K562 (cell line): Measurements from ENCODE around the gene FOXN3. TPM values are rescaled to one million over a fixed set of nuclear protein-coding genes. Genes with fewer than 3 reads are reported as not detected.

Source experiments
- ATAC-seq: fragments of 200-7000 bp; cut with Tn5 transposase; 3 replicates; pipeline ENCODE4 v1.9.1; 2020; ENCODE audit warnings: moderate library complexity
- BruUV-seq: library from RNA; stranded (reverse); fragments of 400-500 nt; replicated peaks from 2 replicates; lab custom pipeline; 2021; lab: Mats Ljungman, UMichigan
- CTCF ChIA-PET: fragments of 300-600 bp; formaldehyde crosslinking; extraction: SDS; loops from one replicate; lab custom pipeline; 2021; ENCODE audit warnings: low intra/inter-chr PET ratio; lab: Yijun Ruan, JAX
- POLR2A ChIA-PET: fragments of 300-600, 350-650 bp; sonication (Branson Sonifier 250); formaldehyde crosslinking; extraction: SDS; loops from one replicate; lab custom pipeline; 2021; ENCODE audit warnings: antibody characterized with exemption, inconsistent platforms; lab: Yijun Ruan, JAX
- DNase-seq, 4 experiments: peaks; one replicate each; pipeline versions ENCODE4 v3.0.0 to v3.0.0-alpha.2; 2011 to 2018; ENCODE audit warnings: low spot score in 3 of 4, mixed read lengths in 3 of 4; ENCODE audit errors: extremely low read depth in 1 of 4
- FAIRE-seq: peaks from 2 replicates; lab custom pipeline; 2011; peaks lifted over from hg19 to GRCh38; lab: Jason Lieb, UNC
- H2AFZ ChIP-seq: 2 replicates; pipeline ENCODE4 v1.6.0; 2011; ENCODE audit warnings: low read depth, low read length, control low read depth, inconsistent platforms
- H3K27ac ChIP-seq: fragments of 200-600 bp; 3 replicates; pipeline ENCODE4 v1.8.0; 2011; ENCODE audit warnings: low read depth, mild to moderate bottlenecking, control low read depth, inconsistent platforms, low read length, moderate library complexity, mixed read lengths; ENCODE audit errors: extremely low read depth
- H3K27me3 ChIP-seq, 2 experiments: fragments of 300-600 bp in 1 of 2; 2 replicates in 1 of 2; 3 replicates in 1 of 2; pipeline versions ENCODE4 v1.6.0 to v1.8.0; 2011; ENCODE audit warnings: inconsistent platforms in 2 of 2, low read length in 2 of 2, mild to moderate bottlenecking in 1 of 2, mixed read lengths in 1 of 2, moderate library complexity in 1 of 2; ENCODE audit not compliant: control insufficient read depth in 2 of 2, insufficient read depth in 2 of 2
- H3K36me3 ChIP-seq: fragments of 300-600 bp; 3 replicates; pipeline ENCODE4 v1.8.0; 2011; ENCODE audit warnings: mild to moderate bottlenecking, low read length, inconsistent platforms; ENCODE audit not compliant: control insufficient read depth, insufficient read depth
- H3K4me1 ChIP-seq, 2 experiments: fragments of 200-600 bp in 1 of 2; replicated peaks in 1 of 2; 2 replicates in 1 of 2; 3 replicates in 1 of 2; pipeline versions ENCODE4 v1.5.1 to v1.8.0; 2011; ENCODE audit warnings: inconsistent platforms in 2 of 2, low read length in 2 of 2, mild to moderate bottlenecking in 1 of 2, mixed read lengths in 1 of 2, moderate library complexity in 1 of 2; ENCODE audit not compliant: control insufficient read depth in 2 of 2, insufficient read depth in 2 of 2
- H3K4me2 ChIP-seq: 2 replicates; pipeline ENCODE4 v1.6.1; 2011; ENCODE audit warnings: low read length, control low read depth, inconsistent platforms, mixed read lengths; ENCODE audit not compliant: insufficient read depth
- H3K4me3 ChIP-seq: fragments of 200-600 bp; sonication (generic), shearing (Covaris generic); 2 replicates; pipeline ENCODE4 v1.5.1; 2016; ENCODE audit warnings: control low read depth, inconsistent platforms
- H3K79me2 ChIP-seq: fragments of 200-600 bp; 3 replicates; pipeline ENCODE4 v1.8.0; 2011; ENCODE audit warnings: low read length, inconsistent platforms; ENCODE audit not compliant: control insufficient read depth, insufficient read depth
- H3K9ac ChIP-seq, 2 experiments: 2 replicates each; pipeline versions ENCODE4 v1.6.0 to v1.6.1; 2011; ENCODE audit warnings: low read depth in 2 of 2, low read length in 2 of 2, control low read depth in 1 of 2, inconsistent platforms in 1 of 2, mild to moderate bottlenecking in 1 of 2, mixed read lengths in 1 of 2; ENCODE audit not compliant: insufficient read depth in 1 of 2
- H3K9me1 ChIP-seq: one replicate; pipeline ENCODE4 v1.6.0; 2011; ENCODE audit warnings: inconsistent platforms, mild to moderate bottlenecking, low read length, moderate library complexity; ENCODE audit not compliant: control insufficient read depth, insufficient read depth
- H3K9me3 ChIP-seq: replicated peaks from 2 replicates; pipeline ENCODE4 v1.5.1; 2011; ENCODE audit warnings: low read depth, low read length, inconsistent platforms; ENCODE audit not compliant: control insufficient read depth, insufficient read depth
- H4K20me1 ChIP-seq: replicated peaks from 2 replicates; pipeline ENCODE4 v1.6.1; 2011; ENCODE audit warnings: low read length, inconsistent platforms, mixed read lengths; ENCODE audit not compliant: control insufficient read depth, insufficient read depth
- CGGBP1 ChIP-seq: fragments of 250-450 bp; sonication (Bioruptor Pico); IDR thresholded peaks from 2 replicates; pipeline ENCODE4 v1.9.0; 2021; ENCODE audit warnings: mild to moderate bottlenecking
- FUS ChIP-seq: fragments of 200-400 bp; formaldehyde crosslinking; optimal IDR thresholded peaks from 2 replicates; pipeline ENCODE3; 2017; ENCODE audit warnings: low read depth, low read length
- MEF2D ChIP-seq: conservative IDR thresholded peaks from 2 replicates; pipeline ENCODE4 v1.6.1; 2016; ENCODE audit warnings: low read depth, missing genetic modification characterization, missing compliant biosample characterization
- ZBTB8A ChIP-seq: fragments of 450-650 bp; IDR thresholded peaks from 2 replicates; pipeline ENCODE4 v1.6.1; 2018; ENCODE audit warnings: mild to moderate bottlenecking, moderate library complexity; ENCODE audit not compliant: partially characterized antibody
- WGBS: fragments of 100-300 bp; shearing (Covaris generic); methylation state at CpG from one replicate; pipeline ENCODE4 v1.1.6; 2016; ENCODE audit warnings: low coverage, mixed read lengths; ENCODE audit not compliant: insufficient coverage; ENCODE audit errors: missing lambda C conversion rate; 5-methylcytosine and 5-hydroxymethylcytosine counted together
- in situ Hi-C: fragments of 300-500 bp; cut with MboI; formaldehyde crosslinking; loops from 4 replicates; pipeline ENCODE4 v1.15.0; 2018; ENCODE audit warnings: inconsistent platforms, mixed read lengths
- intact Hi-C: fragments of 100-400 bp; cut with micrococcal nuclease; formaldehyde crosslinking; loops from 2 replicates; pipeline ENCODE4 v1.14.2; 2022
- polyA plus RNA-seq, 8 experiments: library from polyadenylated mRNA; depleted of rRNA in 4 of 8; stranded (reverse) in 5 of 8; unstranded in 3 of 8; fragments of >200 nt; fragmentation: Nextera tagmentation in 2 of 8; fragmentation: Illumina TruSeq in 1 of 8; extraction: Ambion mirVana in 2 of 8; extraction: Trizol in 1 of 8; gene quantifications; 2 replicates each; pipeline versions ENCODE4 v1.2.1 to v1.2.3, GENCODE V29; 2011 to 2014; ENCODE audit warnings: inconsistent platforms in 1 of 8, missing spikeins in 1 of 8
- total RNA-seq, 7 experiments: library from RNA; depleted of rRNA in 6 of 7; stranded (reverse); fragments of >200 nt in 6 of 7; fragmentation: Illumina TruSeq in 2 of 7; extraction: Trizol in 2 of 7; gene quantifications; 2 replicates each; pipeline versions ENCODE4 v1.2.1 to v1.2.3, GENCODE V29; 2011 to 2021; ENCODE audit warnings: low replicate concordance in 1 of 7

Gene FOXN3
- total and polyA plus RNA-seq, 9 of the 15 experiments (the other 6 are each of a cell fraction or from before 2014, with no cell fraction given): 0.07 to 1.3 (median 0.40) TPM

DNA sequence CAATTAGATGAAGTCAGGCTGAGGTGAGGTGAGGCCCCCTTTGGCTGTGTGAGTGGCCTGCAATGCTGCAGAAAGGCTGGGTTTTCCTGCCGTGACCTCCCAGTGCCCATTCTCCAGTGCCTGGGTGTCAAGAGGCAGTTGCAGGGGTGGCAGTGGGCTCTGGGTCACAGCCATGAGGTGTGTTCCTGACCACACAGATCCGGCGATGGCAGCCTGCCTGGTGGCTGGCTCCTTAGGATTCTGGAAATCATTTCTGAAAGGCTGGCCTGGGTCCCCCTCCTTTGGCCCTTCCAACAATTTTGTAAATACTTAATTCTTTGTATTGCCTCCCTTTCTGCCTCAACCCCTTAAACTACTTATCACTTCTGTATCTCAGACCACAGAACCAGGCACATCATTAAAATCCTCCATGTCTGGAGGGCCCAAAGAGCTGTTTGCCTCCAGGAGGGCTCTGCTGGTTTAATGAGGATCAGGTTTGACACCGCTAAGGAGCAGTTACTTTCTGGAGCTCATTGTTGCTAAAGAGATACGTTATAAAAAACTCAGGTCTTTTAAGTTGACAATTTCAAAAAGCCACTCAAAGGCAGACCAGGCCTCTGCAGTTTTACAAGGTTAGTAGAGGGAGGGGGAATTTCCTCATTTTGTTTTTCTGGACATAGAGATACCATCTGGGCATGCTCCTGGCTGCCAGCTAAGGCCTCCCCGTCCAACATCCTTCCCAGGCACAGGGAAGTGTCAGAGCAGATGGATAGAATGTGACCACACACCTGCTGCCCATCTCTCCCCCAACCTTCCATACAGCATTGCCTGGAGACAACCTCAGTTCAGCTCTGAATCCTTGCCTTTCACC is 204.4 kb downstream of the FOXN3 start:
- peaks cover 2 to 5% of the 10 kb centered on the region in 2 experiments; a peak in 4 of 5 replicates for H3K27me3 ChIP-seq
- H3K4me3 ChIP-seq: no peak overlapping the region
- H3K4me2 ChIP-seq: no peak overlapping the region
- CTCF ChIA-PET: no interaction called here
- ATAC-seq (no peak), DNase-seq (no peak), FAIRE-seq (no peak)
- no peak overlapping the region for H3K27ac ChIP-seq
- no peak overlapping the region for H2AFZ ChIP-seq
- no peak overlapping the region for H3K9ac ChIP-seq
- no TSS peak for BruUV-seq
- H3K9me3 ChIP-seq: no peaks in the 10 kb centered on the region
- 0% methylated on average over 3 of the region's 6 CpGs for WGBS
- TF ChIP-seq MEF2D (tag) (no peak), ZBTB8A (no peak), FUS (no peak), CGGBP1 (CRISPR knock-in tag) (no peak)
- no peaks in the 10 kb centered on the region for H3K36me3 ChIP-seq
- no peaks in the 10 kb centered on the region for H3K9me1 ChIP-seq
- H4K20me1 ChIP-seq: no peaks in the 10 kb centered on the region
- intact Hi-C loops (no loop called here), in situ Hi-C loops (no loop called here)
- POLR2A ChIA-PET: interaction anchor here (0.5 to 0.7 kb wide), 2 partner anchors 22 to 1006 kb away, joined by 3 read pairs; no protein-coding TSS in a partner anchor
- H3K4me1 ChIP-seq: no peaks in the 10 kb centered on the region
- H3K79me2 ChIP-seq: no peaks in the 10 kb centered on the region
